OCI-LY7 (cell line): ENCODE data around the gene TTC7B.

Experiments used
- CTCF ChIP-seq: fragments of 200-600 bp; sonication (generic); conservative IDR thresholded peaks from 2 replicates; pipeline ENCODE4 v1.5.1; 2014; ENCODE audit warnings: mild to moderate bottlenecking, antibody characterized with exemption, low read length, moderate library complexity, mixed read lengths
- EZH2phosphoT487 ChIP-seq: fragments of 200-600 bp; sonication (generic); IDR thresholded peaks from 2 replicates; pipeline ENCODE4 v1.6.1; 2018; ENCODE audit warnings: low read depth, borderline replicate concordance, mild to moderate bottlenecking, mixed run types, antibody characterized with exemption, low read length, moderate library complexity, mixed read lengths

- TF ChIP-seq CTCF (no peak), EZH2phosphoT487 (no peak)
Measured at GRCh38 chr14:90547968-90548367, 268.3 kb downstream of the TTC7B start.
